ENCODE data around the gene NCF1.
"Not testable (repeated sequence)": the region's sequence is repeated elsewhere in the genome, so short reads cannot be mapped to it uniquely, and the experiment has no call there.

The NCF1 gene

DNA sequence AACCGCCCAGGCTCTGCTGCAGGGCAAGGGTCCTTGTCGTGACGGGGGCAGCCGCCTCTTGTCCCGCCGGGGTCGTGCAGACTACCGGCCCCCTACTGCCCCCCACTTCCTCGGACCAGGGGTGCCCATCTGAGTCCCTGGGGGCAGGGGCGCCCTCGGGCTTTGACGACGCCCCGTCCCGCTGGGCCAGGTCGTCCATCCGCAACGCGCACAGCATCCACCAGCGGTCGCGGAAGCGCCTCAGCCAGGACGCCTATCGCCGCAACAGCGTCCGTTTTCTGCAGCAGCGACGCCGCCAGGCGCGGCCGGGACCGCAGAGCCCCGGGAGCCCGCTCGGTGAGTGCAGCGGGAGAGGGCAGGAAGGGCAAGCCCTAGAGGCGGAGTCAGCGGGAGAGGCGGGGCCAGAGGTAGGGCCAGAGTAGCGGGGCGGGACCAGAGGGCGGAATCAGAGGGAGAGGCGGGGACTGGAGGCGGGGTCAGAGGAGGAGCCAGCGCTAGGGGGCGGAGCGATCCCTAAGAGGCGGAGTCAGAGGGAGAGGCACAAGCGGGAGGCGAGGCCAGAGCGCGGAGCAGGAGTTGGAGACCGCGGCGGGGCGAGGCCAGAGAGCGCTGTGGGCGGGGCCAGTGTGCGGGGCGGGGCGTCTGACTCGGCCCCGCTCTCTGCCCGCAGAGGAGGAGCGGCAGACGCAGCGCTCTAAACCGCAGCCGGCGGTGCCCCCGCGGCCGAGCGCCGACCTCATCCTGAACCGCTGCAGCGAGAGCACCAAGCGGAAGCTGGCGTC is 14.7 kb downstream of the NCF1 start:
- peak; percentile 92 for DNase-seq (ENCODE audit: low spot score)

DNA sequence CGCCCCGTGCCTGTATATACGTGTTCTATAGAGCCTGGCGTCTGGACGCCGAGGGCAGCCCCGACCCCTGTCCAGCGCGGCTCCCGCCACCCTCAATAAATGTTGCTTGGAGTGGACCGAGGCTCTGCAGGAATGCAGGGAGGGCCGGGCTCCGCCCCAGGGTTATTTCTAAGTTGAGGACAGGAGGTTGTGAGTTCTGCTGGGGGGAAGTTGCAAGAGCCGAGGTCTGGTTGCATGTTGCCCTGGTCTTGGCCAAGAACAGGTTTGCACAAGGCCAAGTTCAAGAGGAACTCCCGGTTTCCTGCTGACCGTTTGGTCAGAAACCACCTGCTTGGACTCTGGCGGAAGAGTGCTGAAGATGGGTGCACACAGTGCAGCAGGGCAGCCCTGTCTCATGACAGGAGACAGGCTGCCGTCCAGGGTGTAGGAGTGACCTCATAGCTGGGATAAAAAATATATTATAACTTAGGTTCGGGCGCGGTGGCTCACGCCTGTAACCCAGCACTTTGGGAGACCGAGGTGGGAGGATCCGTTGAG is 15.5 kb downstream of the NCF1 start:
- DNase-seq (ENCODE audit: low spot score) = not testable (repeated sequence)

DNA sequence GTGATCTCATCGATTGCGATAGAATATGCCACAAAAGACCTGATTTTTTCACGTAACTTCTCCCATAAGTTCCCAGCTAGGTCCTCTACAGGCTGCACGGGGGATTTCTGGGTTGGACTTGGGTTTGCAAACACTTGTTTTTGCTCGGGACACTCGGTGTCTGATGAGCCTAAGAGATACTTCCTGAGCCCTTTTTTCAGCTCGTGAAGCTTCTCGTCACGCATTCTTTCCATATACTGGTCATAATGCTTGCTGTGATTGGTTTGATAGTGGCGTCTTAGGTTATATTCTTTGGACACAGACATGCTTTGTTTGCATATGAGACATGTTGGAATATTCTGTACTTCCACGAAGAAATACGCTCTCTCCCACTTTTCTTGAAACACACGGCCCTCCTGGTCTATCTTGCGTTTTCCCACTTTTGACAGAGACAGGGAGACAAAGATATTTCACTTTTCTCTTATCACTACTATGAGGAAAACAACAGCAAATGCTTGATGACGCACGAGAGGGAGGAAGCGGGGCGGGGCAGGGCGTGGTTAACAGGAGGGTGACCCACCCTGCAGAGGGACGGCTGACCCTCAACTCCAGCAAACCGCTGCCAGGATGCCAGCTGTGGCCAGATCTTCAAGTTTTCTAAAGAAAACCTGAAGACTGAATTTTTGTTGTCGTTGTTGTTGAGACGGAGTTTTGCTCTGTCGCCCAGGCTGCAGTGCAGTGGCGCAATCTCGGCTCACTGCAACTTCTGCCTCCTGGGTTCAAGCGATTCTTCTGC is 24.2 kb downstream of the NCF1 start:
- not testable (repeated sequence) for DNase-seq (ENCODE audit: low spot score)

DNA sequence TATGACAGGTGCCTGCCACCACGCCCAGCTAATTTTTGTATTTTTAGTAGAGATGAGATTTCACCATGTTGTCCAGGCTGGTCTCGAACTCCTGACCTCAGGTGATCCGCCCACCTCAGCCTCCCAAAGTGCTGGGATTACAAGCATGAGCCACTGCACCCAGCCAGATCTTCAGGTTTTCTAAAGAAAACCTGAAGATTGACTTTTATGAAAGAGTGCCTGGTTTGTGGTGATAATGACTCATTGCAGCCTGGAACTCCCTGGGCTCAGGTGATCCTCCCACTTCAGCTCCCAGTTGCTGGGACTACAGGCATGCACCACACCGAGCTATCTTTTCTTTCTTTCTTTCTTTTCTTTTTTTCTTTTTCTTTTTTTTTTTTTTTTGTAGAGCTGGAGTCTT is 24.8 kb downstream of the NCF1 start:
- DNase-seq (ENCODE audit: low spot score) = not testable (repeated sequence)

DNA sequence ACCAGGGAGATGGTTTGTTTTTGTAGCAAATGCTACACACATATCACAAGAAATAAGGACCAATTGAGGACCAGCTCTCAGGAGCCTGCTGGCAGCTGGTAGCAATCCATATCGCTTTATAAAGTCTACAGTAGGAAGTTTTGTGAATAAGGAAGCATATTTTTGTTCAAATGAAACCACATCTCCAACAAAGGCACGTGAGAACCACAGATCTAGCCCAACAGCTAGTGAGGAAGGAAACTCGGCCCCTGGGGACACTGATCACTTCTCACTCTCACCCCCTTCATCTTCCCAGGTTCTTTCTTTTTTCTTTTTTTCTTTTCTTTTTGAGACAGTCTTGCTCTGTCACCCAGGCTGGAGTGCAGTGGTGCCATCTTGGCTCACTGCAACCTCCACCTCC is 42.1 kb downstream of the NCF1 start:
- DNase-seq (ENCODE audit: low spot score) = not testable (repeated sequence)

DNA sequence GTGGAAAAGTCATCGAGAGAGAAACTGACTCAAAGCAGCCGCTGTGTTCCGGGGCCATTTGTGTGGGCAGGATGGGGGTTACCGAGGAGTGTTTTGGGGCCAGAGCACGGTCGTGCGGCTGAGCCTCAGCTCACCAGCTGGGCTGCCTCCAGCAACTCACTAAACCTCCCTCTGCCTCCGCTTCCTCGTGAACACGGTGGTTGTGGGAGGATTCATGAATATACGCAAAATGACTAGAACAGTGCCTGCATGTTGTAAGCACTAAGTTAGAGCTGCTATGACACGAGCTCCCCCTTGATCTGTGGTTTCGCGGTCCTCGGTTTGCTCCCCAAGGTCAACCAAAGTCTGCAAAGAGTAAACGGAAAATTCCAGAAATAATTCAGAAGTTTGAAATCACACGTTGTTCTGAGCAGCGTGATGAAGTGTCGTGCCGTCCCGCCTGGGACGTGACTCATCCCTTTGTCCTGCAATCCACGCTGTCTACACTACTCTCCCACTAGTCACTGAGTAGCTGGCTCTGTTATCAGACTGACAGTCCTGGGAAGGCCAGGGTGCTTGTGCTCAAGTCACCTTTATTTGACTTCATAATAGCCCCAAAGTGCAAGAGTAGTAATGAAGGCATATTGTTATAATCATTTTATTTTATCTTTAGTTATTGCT is 46.5 kb downstream of the NCF1 start:
- DNase-seq (ENCODE audit: low spot score) = not testable (repeated sequence)

DNA sequence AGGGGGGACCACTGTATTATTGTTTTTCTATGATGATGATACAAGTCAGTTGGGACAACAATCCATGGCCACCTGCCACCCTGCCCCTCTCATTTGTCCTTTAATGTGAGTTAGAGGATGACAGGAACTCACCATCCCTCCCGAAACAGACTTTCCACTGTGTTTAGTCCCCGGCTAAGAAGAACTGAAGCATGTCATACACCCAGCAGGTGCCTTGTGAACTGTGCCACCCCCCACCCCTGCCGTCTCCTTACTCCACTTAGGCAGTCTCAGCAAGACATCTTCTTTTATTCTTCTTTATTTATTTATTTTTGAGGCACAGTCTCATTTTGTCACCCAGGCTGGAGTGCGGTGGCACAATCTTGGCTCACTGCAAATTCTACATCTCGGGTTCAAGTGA is 47.4 kb downstream of the NCF1 start:
- not testable (repeated sequence) for DNase-seq (ENCODE audit: low spot score)

DNA sequence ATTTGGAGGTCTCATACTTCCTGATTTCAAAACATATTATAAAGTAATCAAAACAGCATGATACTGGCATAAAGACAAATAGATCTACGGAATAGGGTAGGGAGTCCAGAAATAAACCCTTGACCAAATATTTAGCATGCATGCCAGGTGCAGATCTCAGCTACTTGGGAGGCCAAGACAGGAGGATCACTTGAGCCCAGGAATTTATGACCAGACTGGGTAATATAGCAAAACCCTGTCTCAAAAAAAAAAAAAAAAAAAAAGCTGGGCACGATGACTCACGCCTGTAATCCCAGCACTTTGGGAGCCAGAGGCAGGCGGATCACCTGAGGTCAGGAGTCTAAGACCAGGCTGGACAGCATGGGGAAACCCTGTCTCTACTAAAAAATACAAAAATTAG is 56.1 kb downstream of the NCF1 start:
- DNase-seq (ENCODE audit: low spot score) = not testable (repeated sequence)

DNA sequence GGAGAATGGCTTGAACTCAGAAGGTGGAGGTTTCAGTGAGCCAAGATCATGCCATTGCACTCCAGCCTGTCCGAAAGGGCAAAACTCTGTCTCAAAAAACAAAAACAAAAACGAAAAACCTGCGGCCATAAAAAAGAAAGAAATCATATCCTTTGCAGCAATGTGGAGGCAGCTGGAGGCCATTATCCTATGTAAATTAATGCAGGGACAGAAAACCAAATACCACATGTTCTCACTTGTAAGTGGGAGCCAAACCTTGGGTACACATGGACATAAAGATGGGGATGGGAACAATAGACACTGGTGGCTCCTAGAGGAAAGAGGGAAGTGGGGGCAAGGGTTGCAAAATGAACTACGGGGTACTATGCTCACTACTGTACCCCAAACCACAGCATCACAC is 56.6 kb downstream of the NCF1 start:
- not testable (repeated sequence) for DNase-seq (ENCODE audit: low spot score)
